Fibroblast of lung (primary cell): Measurements from ENCODE around the gene SLC17A4.

Source experiments
- CTCF ChIP-seq, 2 donors: IDR thresholded peaks in 1 of 2; conservative IDR thresholded peaks in 1 of 2; 1 replicate in 1 of 2; 2 replicates in 1 of 2; pipeline ENCODE4 v1.5.1; 2011 to 2012; ENCODE audit warnings: low read length in 2 of 2, control low read depth in 1 of 2, inconsistent platforms in 1 of 2, low read depth in 1 of 2, mild to moderate bottlenecking in 1 of 2
- EZH2 ChIP-seq: IDR thresholded peaks from 2 replicates; pipeline ENCODE4 v1.5.1; 2012; ENCODE audit warnings: low read length, control low read depth, mild to moderate bottlenecking; ENCODE audit errors: missing control alignments

GRCh38 chr6:25829375-25829774 lies 74.8 kb downstream of the SLC17A4 start:
- TF ChIP-seq CTCF (conservative IDR thresholded peaks at IDR 0.05 in 1 of 2, IDR thresholded peaks at IDR 0.05 in 1 of 2; ENCODE audit: low read depth in 1 of 2, low read length in 2 of 2) (no peak), EZH2 (no peak)
